GM21717 (cell line): Measurements from ENCODE around the gene NT5C1B.
A peak's percentile ranks its signal among the peaks of the same experiment; 100 is the strongest.

ENCODE experiments used
- ATAC-seq: cut with Tn5 transposase; IDR thresholded peaks from one replicate; pipeline ENCODE4 v1.9.1; 2021; ENCODE audit warnings: mild to moderate bottlenecking, moderate library complexity; ENCODE audit not compliant: unreplicated experiment

NT5C1B gene

GRCh38 chr2:18600255-18600613 lies 10.9 kb upstream of the NT5C1B start:
- ATAC-seq, result no peak

GRCh38 chr2:18599509-18600254 lies 10.3 kb upstream of the NT5C1B start:
- no peak for ATAC-seq

- ATAC-seq, result no peak
Observed at GRCh38 chr2:18598848-18599484, 9.6 kb upstream of the NT5C1B start.

GRCh38 chr2:18597618-18598017 lies 8.2 kb upstream of the NT5C1B start:
- no peak for ATAC-seq

- no peak for ATAC-seq
Observed at GRCh38 chr2:18596993-18597392, 7.6 kb upstream of the NT5C1B start.

- ATAC-seq, result no peak
Observed at GRCh38 chr2:18593496-18593895, 4.1 kb upstream of the NT5C1B start.

- no peak for ATAC-seq
Observed at GRCh38 chr2:18592372-18592771, 3.0 kb upstream of the NT5C1B start.

- no peak for ATAC-seq
Observed at GRCh38 chr2:18588802-18589201, 567 bp downstream of the NT5C1B start.

GRCh38 chr2:18588049-18588448 lies 1.3 kb downstream of the NT5C1B start:
- no peak for ATAC-seq

GRCh38 chr2:18585526-18585925 lies 3.8 kb downstream of the NT5C1B start:
- ATAC-seq, result no peak

GRCh38 chr2:18584608-18584954 lies 4.8 kb downstream of the NT5C1B start:
- ATAC-seq, result no peak

- no peak for ATAC-seq
Observed at GRCh38 chr2:18583905-18584607, 5.3 kb downstream of the NT5C1B start.

GRCh38 chr2:18580606-18581005 lies 8.8 kb downstream of the NT5C1B start:
- ATAC-seq, result no peak

GRCh38 chr2:18578033-18578432 lies 11.3 kb downstream of the NT5C1B start:
- ATAC-seq, result no peak

GRCh38 chr2:18566145-18566769 lies 23.1 kb downstream of the NT5C1B start:
- no peak for ATAC-seq

GRCh38 chr2:18560797-18561085 lies 28.6 kb downstream of the NT5C1B start:
- ATAC-seq, result peak; percentile 2

- peak; percentile 98 for ATAC-seq
Observed at GRCh38 chr2:18560031-18560796, 29.2 kb downstream of the NT5C1B start, which contains the start of gene RDH14. TSS of gene RDH14 (minus strand) at chr2:18560653. CDS start at chr2:18560572, 81 bp downstream.

GRCh38 chr2:18559531-18560030 lies 29.8 kb downstream of the NT5C1B start:
- no peak for ATAC-seq

GRCh38 chr2:18558458-18558857 lies 30.9 kb downstream of the NT5C1B start:
- no peak for ATAC-seq

- no peak for ATAC-seq
Observed at GRCh38 chr2:18557121-18557520, 32.2 kb downstream of the NT5C1B start.
